ENCODE data around the gene CCR8.
"Not testable (repeated sequence)": the region's sequence is repeated elsewhere in the genome, so short reads cannot be mapped to it uniquely, and the experiment has no call there.

CCR8 gene

DNA sequence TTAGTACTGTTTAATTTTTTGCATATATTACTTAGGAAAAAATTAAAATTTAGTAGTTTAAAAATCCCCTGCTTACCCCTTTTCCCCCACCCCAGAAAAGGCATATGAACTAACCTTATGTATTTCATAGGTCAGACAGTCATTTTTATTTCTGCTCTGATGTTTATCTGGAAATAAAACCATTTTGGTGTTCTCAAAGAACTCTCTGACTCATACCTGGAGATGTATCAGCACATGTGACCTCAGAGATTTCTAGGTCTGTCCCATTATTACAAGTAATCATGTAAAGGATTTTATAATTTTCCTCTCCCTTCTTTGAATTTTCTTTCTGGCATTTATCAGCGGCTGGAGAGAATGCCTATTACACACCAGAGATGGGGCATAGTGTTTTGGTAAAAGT is 14.1 kb upstream of the CCR8 start:
- no peak for DNase-seq (ENCODE audit: low read depth)

DNA sequence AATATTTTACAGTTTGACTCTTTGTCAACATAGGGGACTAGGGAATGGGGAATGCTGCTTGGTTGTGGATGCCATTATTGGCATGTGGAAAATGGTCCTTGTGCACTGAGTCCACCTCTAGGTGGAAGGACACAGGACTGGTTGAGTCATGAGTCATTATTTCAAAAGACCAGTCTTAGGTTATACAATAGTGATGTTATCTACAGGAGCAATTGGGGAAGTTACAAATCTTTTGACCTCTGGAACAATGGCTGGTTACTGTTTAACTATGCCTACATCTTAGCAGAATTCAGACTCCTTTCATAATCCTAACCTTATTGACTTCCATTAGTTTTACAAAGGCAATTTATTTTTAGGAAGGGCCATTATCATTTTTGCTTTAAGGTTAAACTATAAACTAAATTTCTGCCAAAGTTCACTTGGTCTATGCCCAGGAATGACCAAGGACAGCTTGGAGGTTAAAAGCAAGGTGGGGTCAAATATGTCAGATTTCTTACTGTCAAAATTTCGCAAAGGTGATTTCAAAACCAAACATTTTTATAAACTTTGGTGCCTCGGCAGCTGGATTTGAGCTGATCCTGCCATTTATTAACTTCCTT is 11.8 kb upstream of the CCR8 start:
- no peak for DNase-seq (ENCODE audit: low read depth)

DNA sequence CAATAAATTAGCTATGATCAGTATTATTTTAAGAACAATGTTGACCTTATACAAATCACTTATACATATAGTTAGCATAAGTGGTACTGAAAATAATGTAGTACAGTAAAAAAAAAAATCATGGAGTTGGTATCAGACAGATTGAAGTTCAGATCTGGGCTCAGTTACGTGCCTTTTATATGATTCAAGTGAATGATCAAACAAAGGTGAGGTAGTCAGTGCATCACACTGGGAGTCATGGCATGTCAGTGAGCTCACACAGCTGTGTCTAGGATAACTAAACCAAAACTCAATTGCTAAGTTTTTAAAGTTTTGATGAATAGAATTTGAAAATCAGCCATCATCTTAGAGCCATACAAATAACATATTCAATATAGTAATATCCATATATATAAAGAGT is 11.2 kb upstream of the CCR8 start:
- no peak for DNase-seq (ENCODE audit: low read depth)

DNA sequence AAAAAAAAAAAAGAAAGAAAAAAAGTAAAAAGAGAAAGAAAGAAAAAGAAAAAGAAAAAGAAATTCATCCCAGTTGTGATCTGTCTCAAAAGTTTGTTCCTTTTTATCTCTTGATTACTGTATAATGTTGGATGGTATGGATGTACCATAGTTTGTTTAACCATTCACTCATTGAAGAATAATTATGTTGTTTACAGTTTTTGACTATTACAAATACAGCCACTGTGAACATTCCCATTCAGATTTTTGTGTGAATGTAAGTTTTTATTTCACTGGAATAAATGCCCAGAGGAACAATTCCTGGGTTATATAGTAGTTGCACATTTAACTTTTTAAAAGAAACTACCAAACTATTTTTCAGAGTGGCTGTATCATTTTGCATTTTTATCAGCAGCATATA is 10.3 kb upstream of the CCR8 start:
- no peak for DNase-seq (ENCODE audit: low read depth)

DNA sequence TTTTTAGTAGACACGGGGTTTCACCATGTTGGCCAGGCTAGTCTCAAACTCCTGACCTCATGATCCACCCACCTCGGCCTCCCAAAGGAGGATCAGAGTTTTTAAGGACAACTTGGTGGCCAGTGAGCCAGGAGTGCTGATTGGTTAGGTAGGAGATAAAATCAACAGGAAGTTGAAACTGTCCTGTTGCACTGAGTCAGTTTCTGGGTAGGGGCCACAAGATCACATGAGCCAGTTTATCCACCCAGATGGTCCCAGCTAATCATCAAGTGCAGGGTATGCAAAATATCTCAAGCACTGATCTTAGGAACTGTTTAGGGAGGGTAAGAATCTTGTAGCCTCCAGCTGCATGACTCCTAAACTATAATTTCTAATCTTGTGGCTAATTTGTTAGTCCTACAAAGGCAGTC is 7.9 kb upstream of the CCR8 start:
- DNase-seq (ENCODE audit: low read depth), result not testable (repeated sequence)

DNA sequence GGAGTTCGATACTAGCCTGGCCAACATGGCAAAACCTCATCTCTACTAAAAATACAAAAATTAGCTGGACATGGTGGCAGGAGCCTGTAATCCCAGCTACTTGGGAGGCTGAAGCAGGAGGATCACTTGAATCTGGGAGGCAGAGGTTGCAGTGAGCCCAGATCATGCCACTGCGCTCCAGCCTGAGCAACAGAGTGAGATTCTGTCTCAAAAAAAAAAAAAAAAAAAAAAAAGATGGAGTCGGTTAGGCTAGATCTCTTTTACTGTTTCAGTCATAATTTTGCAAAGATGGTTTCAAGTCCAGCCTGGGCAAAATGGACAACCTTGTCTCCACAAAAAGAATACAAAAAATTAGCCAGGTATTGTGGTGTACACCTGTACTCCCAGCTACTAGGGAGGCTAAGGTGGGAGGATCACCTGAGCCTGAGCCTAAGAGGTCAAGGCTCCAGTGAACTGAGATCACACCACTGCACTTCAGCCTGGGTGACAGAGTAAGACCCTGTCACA is 7.2 kb upstream of the CCR8 start:
- not testable (repeated sequence) for DNase-seq (ENCODE audit: low read depth)

DNA sequence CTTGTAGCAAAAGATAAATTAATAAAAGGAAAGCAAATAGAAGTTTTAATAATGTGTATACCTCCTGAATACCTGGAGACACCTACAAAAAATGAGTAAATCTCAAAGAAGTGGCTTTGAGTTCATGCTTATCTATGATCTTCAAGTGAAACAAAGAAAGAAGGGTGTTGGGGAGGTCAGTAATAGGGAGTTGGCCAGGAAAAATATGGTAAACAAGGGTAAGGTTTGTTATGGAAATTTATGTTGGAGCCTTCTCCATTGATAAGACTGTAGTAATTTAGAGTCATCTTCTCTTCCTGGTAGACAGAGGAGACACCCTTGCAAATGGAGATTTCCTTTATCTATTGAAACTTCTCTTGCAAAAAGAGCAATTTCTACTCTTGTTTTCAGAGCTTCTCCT is 6.6 kb upstream of the CCR8 start:
- DNase-seq (ENCODE audit: low read depth), result no peak

DNA sequence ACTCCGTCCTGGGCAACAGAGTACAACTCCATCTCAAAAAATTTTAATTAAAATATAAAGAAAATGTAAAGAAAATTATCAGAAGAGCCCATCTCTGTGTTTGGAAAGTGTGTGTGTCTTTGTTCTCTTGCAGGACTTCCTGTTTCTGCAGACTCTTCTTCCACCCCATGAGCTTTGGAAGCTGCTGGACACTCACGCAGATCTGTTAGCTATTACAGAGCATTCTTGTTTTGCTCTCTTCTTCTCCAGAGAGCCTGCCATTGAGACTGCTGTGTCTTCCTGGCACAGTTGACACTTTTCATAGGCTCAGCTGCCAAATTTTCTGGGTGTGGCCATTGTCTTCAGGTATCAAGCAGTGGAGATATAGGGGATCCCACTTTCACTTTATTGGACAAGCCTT is 6.0 kb upstream of the CCR8 start:
- no peak for DNase-seq (ENCODE audit: low read depth)

DNA sequence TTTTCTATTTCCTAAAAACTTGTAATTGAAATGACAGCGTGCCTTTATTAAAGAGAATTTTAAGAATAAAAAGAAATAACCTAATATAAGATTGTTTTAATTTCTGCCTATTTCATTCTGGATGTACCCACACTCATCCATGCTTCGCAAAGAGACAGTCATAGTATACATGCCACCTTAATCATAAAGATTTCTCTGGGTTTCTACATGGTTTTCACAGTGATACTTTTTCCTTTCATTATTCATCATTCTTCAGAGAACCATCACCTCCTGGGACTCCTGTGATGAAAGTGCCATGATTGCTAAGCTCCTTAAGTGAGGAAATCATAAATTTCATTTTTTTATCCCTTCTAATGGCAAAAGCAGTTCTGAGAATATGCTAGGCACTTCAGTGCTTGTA is 4.3 kb upstream of the CCR8 start:
- DNase-seq (ENCODE audit: low read depth), result no peak

DNA sequence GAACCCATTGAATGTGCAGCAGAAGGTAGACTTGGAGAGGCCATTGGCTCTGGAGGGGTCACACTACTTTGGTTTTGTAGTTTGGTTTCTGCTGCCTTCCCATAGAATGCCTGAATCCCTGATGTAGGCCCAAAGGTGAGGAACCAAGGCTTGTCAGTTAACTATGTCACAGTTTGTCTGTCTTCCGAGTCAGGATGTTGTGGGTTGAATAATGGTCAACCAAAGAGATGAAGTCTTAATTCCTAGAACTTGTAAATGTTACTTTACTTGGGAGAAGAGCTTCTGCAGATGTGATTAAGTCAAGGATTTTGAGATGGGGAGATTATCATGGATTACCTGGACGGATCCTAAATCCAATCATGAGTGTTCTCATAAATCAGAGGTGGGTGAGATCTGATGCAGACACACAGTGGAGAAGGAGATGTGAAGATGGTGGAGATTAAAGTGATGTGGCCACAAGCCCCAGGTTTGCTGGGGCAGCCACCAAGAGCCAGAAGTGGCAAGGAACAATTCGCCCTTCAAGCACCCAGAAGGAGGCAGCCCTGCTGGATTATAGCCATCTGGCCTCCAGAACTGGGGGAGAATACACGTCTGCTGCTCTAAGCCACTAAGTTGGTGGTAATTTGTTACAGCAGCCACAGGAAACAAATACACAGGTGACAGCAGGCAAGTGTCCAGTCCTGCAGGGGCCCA is 2.3 kb upstream of the CCR8 start:
- DNase-seq (ENCODE audit: low read depth), result no peak

DNA sequence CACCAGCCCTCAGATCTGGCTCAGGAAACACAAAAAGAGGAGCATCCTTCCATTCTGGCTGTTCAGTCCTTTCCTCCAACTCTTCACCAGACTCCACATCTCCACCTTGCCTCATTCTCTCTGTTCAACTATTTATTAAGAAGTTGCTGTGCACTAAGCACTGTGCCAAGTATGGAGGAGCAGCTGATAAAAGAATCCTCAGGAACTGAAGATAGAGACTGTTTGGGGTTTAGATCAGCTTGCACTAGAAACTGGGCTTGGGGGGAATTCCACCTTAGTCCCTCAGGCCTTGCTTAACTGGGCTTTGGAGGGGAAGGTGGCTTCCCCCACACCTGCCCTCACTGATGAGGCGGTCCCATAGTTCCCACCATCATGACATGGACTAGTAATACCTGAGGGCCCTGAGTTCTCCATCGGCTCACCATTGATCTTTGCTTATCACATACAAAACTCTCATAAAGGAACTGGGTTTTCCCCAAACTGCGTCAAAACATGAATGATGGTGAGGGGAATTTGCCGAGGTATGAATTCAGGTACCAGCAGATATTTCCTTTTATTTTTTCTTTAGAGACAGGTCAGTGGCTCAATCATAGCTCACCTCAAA is 1.7 kb upstream of the CCR8 start:
- DNase-seq (ENCODE audit: low read depth), result no peak

DNA sequence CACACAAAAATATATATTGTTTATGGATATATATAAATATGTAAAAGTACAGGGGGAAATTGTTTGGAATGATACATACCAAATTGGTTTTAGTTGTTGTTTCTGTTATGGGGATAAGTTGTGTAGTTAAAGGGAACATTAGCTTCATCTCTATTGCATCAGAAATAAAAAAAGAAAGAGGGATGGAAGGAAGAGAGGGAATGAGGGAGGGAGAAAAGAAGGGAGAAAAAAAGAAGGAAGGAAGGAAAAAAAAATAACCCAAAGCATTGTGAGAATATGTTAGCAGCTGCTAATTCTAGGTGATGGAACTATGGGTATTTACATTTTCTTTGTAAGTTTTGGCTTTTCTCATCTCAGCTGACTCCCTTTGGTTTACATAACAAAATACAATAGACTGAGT is 1.3 kb downstream of the CCR8 start:
- no peak for DNase-seq (ENCODE audit: low read depth)

DNA sequence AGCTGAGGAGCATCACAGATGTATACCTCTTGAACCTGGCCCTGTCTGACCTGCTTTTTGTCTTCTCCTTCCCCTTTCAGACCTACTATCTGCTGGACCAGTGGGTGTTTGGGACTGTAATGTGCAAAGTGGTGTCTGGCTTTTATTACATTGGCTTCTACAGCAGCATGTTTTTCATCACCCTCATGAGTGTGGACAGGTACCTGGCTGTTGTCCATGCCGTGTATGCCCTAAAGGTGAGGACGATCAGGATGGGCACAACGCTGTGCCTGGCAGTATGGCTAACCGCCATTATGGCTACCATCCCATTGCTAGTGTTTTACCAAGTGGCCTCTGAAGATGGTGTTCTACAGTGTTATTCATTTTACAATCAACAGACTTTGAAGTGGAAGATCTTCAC is 3.0 kb downstream of the CCR8 start:
- no peak for DNase-seq (ENCODE audit: low read depth)

DNA sequence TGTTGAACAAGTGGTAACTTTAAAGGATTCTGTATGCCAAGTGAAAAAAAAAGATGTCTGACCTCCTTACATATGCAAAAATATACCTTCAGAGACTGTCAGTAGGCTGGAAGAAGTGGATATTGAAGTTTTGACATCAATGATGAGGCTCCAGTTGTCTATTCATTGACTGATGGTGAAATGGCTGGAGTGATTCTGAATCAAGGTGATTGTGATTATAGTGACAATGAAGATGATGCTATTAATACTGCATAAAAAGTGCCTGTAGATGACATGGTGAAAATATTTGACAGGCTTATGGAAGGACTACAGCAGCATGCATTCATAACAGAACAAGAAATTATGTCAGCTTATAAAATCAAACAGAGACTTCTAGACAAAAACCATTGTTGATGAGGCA is 4.1 kb downstream of the CCR8 start:
- DNase-seq (ENCODE audit: low read depth), result no peak

DNA sequence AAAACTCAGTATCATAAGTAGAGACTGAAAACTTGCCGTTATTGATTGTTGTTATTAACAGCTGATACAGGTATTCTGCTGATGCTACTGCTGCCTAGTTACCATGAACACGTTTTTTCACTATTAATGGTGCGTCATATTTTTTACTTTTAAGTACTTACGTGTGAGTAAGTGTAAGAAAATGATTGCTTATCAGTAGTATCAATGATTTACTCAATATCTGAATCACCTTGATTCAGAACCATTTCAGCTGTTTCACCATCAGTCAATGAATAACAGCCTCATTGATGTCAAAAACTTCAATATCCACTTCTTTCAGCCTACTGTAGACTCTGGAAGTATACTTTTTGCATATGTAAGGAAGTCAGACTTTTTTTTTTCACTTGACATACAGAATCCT is 4.7 kb downstream of the CCR8 start:
- DNase-seq (ENCODE audit: low read depth), result no peak

DNA sequence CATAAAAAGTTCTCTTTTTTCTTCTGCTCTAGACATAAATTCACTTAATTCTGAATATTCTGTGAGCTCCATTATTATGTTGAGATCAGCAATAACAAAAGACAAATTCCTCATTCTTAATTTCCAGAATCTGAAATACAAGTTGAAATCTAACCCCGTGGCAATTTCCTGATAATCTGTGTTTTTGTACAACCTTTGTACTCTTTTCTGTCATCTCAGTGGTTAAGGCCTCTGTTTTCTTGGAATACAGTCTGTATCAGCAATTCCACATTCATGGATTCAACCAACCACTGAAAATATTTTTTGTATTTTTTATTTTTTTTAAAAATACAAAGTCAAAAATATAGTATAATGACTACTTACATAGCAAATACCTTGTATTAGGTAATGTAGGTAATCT is 8.7 kb downstream of the CCR8 start:
- DNase-seq (ENCODE audit: low read depth), result no peak

DNA sequence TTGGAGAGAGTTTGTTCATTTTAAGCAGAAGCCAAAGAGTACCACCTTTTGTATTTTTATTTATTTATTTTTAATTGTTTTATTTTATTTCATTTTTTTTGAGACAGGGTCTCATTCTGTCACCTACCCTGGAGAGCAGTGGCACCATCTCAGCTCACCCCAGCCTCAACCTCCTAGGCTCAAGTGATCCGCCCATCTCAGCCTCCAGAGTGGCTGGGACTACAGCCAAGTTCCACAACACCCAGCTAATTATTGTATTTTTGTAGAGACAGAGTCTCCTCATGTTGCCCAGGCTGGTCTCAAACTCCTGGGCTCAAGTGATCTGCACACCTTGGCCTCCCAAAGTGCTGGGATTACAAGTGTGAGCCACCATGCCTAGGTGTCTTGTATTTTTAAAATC is 9.6 kb downstream of the CCR8 start:
- no peak for DNase-seq (ENCODE audit: low read depth)

DNA sequence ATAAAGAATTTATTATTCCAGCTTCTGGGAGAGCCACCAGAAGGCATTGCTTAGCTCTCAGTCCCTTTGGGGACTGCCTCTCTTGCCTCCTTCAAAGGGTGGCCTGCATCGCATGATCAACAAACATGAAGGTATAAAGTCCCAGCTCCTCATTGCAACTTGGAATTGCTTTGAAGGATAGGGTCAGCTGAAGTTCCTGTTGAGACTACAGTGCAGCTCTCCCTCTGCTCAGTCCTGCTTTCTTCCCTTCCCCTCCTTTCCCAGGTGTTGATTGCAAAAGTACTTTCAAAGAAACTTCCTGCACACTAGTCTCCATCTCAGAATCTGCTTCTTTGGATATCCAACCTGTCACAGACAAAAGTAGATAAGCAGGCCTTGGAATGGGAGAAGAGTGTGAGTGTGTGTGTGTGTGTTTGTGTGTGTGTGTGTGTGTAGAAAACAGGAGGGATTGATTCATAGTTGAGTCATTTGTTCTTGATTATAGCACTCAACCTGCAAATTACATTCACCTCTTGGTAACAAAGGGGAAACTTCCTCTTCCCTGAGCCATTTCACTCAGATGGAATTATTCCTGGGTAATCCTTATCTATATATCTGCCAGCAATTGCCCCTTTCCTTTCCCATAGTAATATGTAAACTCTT is 13.7 kb downstream of the CCR8 start:
- no peak for DNase-seq (ENCODE audit: low read depth)

DNA sequence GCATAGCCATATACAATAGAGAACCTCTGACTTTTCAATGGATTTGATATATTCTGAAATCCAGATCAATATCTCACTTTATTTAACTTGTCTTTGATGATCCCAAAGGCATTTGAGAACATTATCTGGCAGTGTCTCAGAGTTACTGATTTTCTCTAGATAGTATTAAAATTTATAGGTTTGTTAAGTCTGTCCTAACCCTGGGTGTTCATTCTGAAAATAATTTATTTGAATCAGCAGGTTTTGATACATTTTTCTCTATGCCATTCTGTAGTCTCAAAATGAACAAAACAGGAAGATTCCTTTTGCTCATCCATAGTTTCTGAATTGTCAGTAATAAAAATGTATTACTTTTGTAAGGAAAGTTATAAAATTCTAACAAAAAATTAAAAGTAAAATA is 14.3 kb downstream of the CCR8 start:
- no peak for DNase-seq (ENCODE audit: low read depth)

DNA sequence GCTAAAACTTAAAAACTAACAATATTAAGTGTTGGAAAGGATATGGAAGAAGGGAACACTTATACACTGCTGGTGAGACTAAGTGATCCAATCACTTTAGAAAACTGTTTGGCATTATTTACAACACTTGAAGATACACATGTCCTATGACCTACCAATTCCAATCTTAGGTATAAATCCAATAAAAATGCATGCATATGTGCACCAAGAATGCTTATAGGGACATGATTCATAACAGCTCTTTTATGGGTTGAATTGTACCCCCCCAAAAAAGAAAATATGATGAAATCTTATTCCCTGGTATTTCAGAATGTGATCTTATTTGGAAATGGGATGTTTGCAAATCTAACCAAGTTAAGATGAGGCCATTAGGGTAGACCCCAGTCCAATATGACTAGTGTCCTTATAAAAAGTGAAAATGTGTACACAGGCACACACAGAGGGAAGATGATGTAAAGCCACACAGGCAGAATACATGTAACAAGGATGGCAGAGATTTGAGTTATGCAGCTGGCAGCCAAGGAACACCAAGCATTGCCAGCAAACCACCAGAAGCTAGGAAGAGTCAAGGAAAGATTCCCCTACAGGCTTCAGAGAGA is 15.3 kb downstream of the CCR8 start:
- no peak for DNase-seq (ENCODE audit: low read depth)

DNA sequence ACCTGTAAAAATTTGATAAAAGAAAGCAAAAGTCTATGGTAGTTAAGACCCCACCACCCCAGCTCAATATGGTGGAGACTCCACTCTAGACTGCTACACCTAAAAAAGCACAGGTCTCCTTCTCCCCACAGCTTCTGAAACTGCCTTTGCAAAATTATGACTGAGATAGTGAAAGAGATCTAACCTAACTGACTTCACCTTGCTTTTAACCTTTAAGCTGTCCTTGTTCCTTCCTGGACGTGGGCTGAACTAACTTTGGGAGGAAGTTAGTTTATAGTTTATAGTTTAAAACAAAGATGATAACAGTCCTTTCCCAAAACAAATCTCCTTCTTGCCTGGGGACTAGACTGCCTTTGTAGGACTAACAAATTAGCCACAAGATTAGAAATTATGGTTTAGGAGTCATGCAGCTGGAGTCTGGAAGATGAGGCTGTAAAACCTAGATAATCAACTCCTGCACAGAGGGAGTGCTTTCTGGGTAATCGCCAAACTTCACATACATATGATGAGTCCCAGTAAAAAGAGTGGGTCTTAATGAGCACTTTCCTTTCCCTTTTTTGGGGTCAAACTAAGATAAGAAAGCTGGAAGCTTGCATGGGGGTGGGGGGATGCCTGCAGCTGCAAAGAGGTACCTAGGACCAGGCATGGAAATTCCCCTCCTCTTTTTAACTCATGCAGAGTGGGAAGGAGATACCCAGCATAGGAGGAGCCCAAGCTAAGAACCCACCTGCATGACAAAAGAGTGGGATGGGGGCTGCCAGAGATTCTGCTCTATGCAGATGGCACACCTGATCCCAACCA is 17.5 kb downstream of the CCR8 start:
- no peak for DNase-seq (ENCODE audit: low read depth)

DNA sequence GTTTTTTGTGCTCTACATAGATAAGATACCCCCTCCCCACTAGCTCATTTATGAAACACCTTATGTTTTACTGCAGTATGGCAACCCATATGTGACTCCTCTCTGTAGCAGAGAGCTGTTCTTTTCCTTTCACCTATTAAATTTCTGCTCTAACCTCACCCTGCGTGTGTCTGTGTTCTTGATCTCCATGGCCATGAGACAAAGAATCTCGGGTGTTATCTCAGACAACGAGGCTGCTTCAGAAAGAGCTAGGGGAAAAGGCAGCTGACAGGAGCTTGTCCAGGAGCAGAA is 18.0 kb downstream of the CCR8 start:
- no peak for DNase-seq (ENCODE audit: low read depth)
